Neural cell (in vitro differentiated cells): ENCODE measurements around the gene HNRNPAB. TPM values are rescaled to one million over a fixed set of nuclear protein-coding genes. Genes with fewer than 3 reads are reported as not detected.

Source experiments
- H2AFZ ChIP-seq: fragments of 200-600, 300-800 bp; sonication (generic), shearing (Covaris generic); 2 replicates; pipeline ENCODE4 v1.6.0; 2014; ENCODE audit warnings: low read depth, mild to moderate bottlenecking, antibody characterized with exemption, low read length, moderate library complexity
- H3F3A ChIP-seq: fragments of 200-600 bp; shearing (Covaris generic); 2 replicates; pipeline ENCODE4 v1.6.1; 2016; ENCODE audit warnings: mild to moderate bottlenecking, moderate library complexity, mixed read lengths, antibody characterized with exemption, low read length; ENCODE audit not compliant: insufficient read depth, poor library complexity, severe bottlenecking
- H3K27ac ChIP-seq: fragments of 200-600, 300-800 bp; sonication (generic), shearing (Covaris generic); 2 replicates; pipeline ENCODE4 v1.5.1; 2014; ENCODE audit warnings: mild to moderate bottlenecking, low read length, moderate library complexity
- H3K27me3 ChIP-seq: fragments of 300-800, 200-600 bp; sonication (generic), shearing (Covaris generic); 2 replicates; pipeline ENCODE4 v1.6.0; 2014; ENCODE audit warnings: mild to moderate bottlenecking, low read depth, low read length, moderate library complexity; ENCODE audit not compliant: insufficient read depth
- H3K36me3 ChIP-seq: fragments of 300-800, 200-600 bp; sonication (generic), shearing (Covaris generic); 2 replicates; pipeline ENCODE4 v1.5.1; 2014; ENCODE audit warnings: mild to moderate bottlenecking, antibody characterized with exemption, low read length, moderate library complexity; ENCODE audit not compliant: insufficient read depth
- H3K4me2 ChIP-seq: fragments of 300-800, 200-600 bp; sonication (generic), shearing (Covaris generic); 2 replicates; pipeline ENCODE4 v1.6.0; 2014; ENCODE audit warnings: mild to moderate bottlenecking, low read length
- H3K4me3 ChIP-seq: fragments of 300-800, 200-600 bp; sonication (generic), shearing (Covaris generic); 2 replicates; pipeline ENCODE4 v1.5.1; 2014; ENCODE audit warnings: mild to moderate bottlenecking, low read length, moderate library complexity
- H3K79me2 ChIP-seq: fragments of 200-600 bp; shearing (Covaris generic); replicated peaks from 2 replicates; pipeline ENCODE4 v1.6.0; 2014; ENCODE audit warnings: mild to moderate bottlenecking, low read length, moderate library complexity; ENCODE audit not compliant: insufficient read depth
- H3K9ac ChIP-seq: fragments of 300-800, 200-600 bp; sonication (generic), shearing (Covaris generic); 2 replicates; pipeline ENCODE4 v1.6.1; 2016; ENCODE audit warnings: mild to moderate bottlenecking, low read length, mixed read lengths
- H3K9me2 ChIP-seq: fragments of 200-600 bp; shearing (Covaris generic); 2 replicates; pipeline ENCODE4 v1.6.1; 2016; ENCODE audit warnings: mild to moderate bottlenecking, low read length, mixed read lengths; ENCODE audit not compliant: insufficient read depth
- H3K9me3 ChIP-seq: fragments of 200-600, 300-800 bp; sonication (generic), shearing (Covaris generic); 2 replicates; pipeline ENCODE4 v1.6.1; 2016; ENCODE audit warnings: mild to moderate bottlenecking, mixed run types, low read length, moderate library complexity, mixed read lengths
- H4K20me1 ChIP-seq: fragments of 200-600 bp; shearing (Covaris generic); 2 replicates; pipeline ENCODE4 v1.6.1; 2016; ENCODE audit warnings: mild to moderate bottlenecking, mixed run types; ENCODE audit not compliant: insufficient read depth
- EP300 ChIP-seq: fragments of 450-650 bp; conservative IDR thresholded peaks from 2 replicates; pipeline ENCODE4 v1.6.1; 2014; ENCODE audit warnings: antibody characterized with exemption, mild to moderate bottlenecking, moderate library complexity; ENCODE audit not compliant: poor library complexity, severe bottlenecking
- EZH2 ChIP-seq: fragments of 200-600, 300-800 bp; shearing (Covaris generic), sonication (generic); IDR thresholded peaks from 2 replicates; pipeline ENCODE4 v1.6.1; 2014; ENCODE audit warnings: antibody characterized with exemption, low read length, borderline replicate concordance, mild to moderate bottlenecking; ENCODE audit not compliant: insufficient read depth, poor library complexity, severe bottlenecking
- MXI1 ChIP-seq: fragments of 450-650 bp; conservative IDR thresholded peaks from 2 replicates; pipeline ENCODE4 v1.6.1; 2014; ENCODE audit warnings: antibody characterized with exemption, mild to moderate bottlenecking; ENCODE audit not compliant: poor library complexity, severe bottlenecking
- POLR2AphosphoS5 ChIP-seq: IDR thresholded peaks from 2 replicates; pipeline ENCODE4 v1.6.1; 2012
- RAD21 ChIP-seq: fragments of 450-650 bp; conservative IDR thresholded peaks from 2 replicates; pipeline ENCODE4 v1.6.1; 2014; ENCODE audit warnings: antibody characterized with exemption, mild to moderate bottlenecking, moderate library complexity
- SMC3 ChIP-seq: fragments of 450-650 bp; conservative IDR thresholded peaks from 2 replicates; pipeline ENCODE4 v1.6.1; 2014; ENCODE audit warnings: antibody characterized with exemption, mild to moderate bottlenecking, moderate library complexity; ENCODE audit not compliant: poor library complexity
- TAF1 ChIP-seq: IDR thresholded peaks from 2 replicates; pipeline ENCODE4 v1.6.1; 2012; ENCODE audit warnings: low read depth
- polyA plus RNA-seq: library from polyadenylated mRNA; depleted of rRNA; stranded (reverse); fragments of >200 nt; gene quantifications from 2 replicates; pipeline ENCODE4 v1.2.3, GENCODE V29; 2014
- TF ChIP-seq, protein P1 (sequence below): IDR thresholded peaks from 2 replicates; pipeline ENCODE4 v1.6.1; 2012; ENCODE audit warnings: borderline replicate concordance

Gene HNRNPAB
- polyA plus RNA-seq, 1 donor from 2014 or later = 129 TPM

- Histone ChIP-seq H3F3A (no peaks in the 10 kb centered on the region), H3K4me3 (no peak overlapping the region), H3K27me3 (no peaks in the 10 kb centered on the region), H3K9ac (no peak overlapping the region), H3K9me3 (no peaks in the 10 kb centered on the region), H3K27ac (no peak overlapping the region), H4K20me1 (no peaks in the 10 kb centered on the region), H3K36me3 (no peaks in the 10 kb centered on the region), H2AFZ (no peak overlapping the region), H3K9me2 (no peaks in the 10 kb centered on the region), H3K4me2 (no peak overlapping the region), H3K79me2 (no peaks in the 10 kb centered on the region)
- TF ChIP-seq TAF1 = no peak
- no peak for TF ChIP-seq POLR2AphosphoS5
Observed at GRCh38 chr5:178180141-178180863, 24.0 kb upstream of the HNRNPAB start.

DNA sequence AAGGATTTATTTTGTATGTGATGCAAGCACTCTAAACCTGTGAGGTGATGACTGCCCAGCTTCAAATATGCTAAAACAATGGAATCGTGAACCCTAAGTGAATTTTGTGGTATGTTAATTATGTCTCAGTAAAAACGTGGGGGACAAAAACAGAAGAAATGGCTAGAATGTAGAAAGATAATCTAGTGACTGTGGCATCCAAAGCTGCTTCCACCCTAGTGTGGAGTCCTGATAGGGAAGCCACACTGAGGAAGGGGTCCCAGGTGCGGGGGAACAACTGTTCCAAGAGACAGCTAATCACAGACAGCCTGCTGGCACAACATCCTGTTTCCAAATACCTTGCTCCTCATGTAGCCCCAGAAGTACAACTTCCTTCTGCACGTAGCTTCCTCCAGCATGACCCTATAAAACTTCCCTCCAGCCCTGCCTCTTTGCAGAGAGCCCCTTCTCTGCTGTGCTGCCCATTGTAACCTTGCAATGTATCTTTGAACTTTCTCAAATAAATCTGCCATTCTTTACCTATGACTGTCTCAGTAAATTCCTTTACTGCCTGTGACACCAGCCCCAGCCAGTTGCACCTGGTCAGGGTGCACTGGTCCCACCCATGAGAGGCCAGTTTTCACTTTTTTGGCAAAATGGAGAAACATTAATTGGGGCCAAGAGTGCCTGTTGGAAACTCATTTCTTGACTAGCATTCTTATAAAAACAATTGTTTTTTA, 22.0 kb upstream of the HNRNPAB start:
- no peak overlapping the region for H2AFZ ChIP-seq
- no peak overlapping the region for H3K4me2 ChIP-seq
- H4K20me1 ChIP-seq = no peaks in the 10 kb centered on the region
- H3K27ac ChIP-seq = no peak overlapping the region
- no peaks in the 10 kb centered on the region for H3K79me2 ChIP-seq
- H3K9ac ChIP-seq = no peak overlapping the region
- H3K36me3 ChIP-seq = no peaks in the 10 kb centered on the region
- H3F3A ChIP-seq = no peaks in the 10 kb centered on the region
- no peaks in the 10 kb centered on the region for H3K9me3 ChIP-seq
- H3K4me3 ChIP-seq = no peak overlapping the region
- H3K9me2 ChIP-seq = no peaks in the 10 kb centered on the region
- TF ChIP-seq, protein P1, sequence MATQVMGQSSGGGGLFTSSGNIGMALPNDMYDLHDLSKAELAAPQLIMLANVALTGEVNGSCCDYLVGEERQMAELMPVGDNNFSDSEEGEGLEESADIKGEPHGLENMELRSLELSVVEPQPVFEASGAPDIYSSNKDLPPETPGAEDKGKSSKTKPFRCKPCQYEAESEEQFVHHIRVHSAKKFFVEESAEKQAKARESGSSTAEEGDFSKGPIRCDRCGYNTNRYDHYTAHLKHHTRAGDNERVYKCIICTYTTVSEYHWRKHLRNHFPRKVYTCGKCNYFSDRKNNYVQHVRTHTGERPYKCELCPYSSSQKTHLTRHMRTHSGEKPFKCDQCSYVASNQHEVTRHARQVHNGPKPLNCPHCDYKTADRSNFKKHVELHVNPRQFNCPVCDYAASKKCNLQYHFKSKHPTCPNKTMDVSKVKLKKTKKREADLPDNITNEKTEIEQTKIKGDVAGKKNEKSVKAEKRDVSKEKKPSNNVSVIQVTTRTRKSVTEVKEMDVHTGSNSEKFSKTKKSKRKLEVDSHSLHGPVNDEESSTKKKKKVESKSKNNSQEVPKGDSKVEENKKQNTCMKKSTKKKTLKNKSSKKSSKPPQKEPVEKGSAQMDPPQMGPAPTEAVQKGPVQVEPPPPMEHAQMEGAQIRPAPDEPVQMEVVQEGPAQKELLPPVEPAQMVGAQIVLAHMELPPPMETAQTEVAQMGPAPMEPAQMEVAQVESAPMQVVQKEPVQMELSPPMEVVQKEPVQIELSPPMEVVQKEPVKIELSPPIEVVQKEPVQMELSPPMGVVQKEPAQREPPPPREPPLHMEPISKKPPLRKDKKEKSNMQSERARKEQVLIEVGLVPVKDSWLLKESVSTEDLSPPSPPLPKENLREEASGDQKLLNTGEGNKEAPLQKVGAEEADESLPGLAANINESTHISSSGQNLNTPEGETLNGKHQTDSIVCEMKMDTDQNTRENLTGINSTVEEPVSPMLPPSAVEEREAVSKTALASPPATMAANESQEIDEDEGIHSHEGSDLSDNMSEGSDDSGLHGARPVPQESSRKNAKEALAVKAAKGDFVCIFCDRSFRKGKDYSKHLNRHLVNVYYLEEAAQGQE = no peak
- H3K27me3 ChIP-seq = no peaks in the 10 kb centered on the region

GRCh38 chr5:178186427-178186826, 17.9 kb upstream of the HNRNPAB start:
- H3K27me3 ChIP-seq = no peaks in the 10 kb centered on the region
- H3K4me3 ChIP-seq = no peak overlapping the region
- H3K27ac ChIP-seq = no peak overlapping the region
- TF ChIP-seq TAF1 = no peak
- TF ChIP-seq, protein P1 = no peak
- no peak for TF ChIP-seq POLR2AphosphoS5
- no peak for TF ChIP-seq EZH2
- no peak for TF ChIP-seq MXI1
- no peak for TF ChIP-seq EP300
- no peak for TF ChIP-seq SMC3
- no peak for TF ChIP-seq RAD21
- H3K79me2 ChIP-seq = no peaks in the 10 kb centered on the region
- no peaks in the 10 kb centered on the region for H3K36me3 ChIP-seq
- no peaks in the 10 kb centered on the region for H3K9me3 ChIP-seq
- H3F3A ChIP-seq = no peaks in the 10 kb centered on the region
- H3K4me2 ChIP-seq = no peak overlapping the region
- no peaks in the 10 kb centered on the region for H3K9me2 ChIP-seq
- no peaks in the 10 kb centered on the region for H4K20me1 ChIP-seq
- no peak overlapping the region for H3K9ac ChIP-seq
- H2AFZ ChIP-seq = no peak overlapping the region
